Measurements from ENCODE around the gene PDCD1.

- TF ChIP-seq EZH2phosphoT487 (IDR thresholded peaks at IDR 0.05; ENCODE audit: low read depth) (no peak), CTCF (IDR thresholded peaks at IDR 0.05; ENCODE audit: low read depth, low read length) (peak; percentile 21; the same call in 1 of the 2 replicates)
Measured at GRCh38 chr2:241804326-241805229, 54.1 kb downstream of the PDCD1 start.
